SH-SY5Y (cell line): ENCODE results near the gene AHCTF1.

Source experiments
- GATA2 ChIP-seq: IDR thresholded peaks from 2 replicates; pipeline ENCODE4 v1.6.1; 2011; ENCODE audit warnings: mild to moderate bottlenecking, low read depth, low read length
- GATA3 ChIP-seq: IDR thresholded peaks from 2 replicates; pipeline ENCODE4 v1.6.1; 2011; ENCODE audit warnings: low read depth, mild to moderate bottlenecking, low read length, moderate library complexity

AHCTF1 gene

GRCh38 chr1:246824541-246824940, 107.2 kb downstream of the AHCTF1 start:
- no peak for TF ChIP-seq GATA2
- TF ChIP-seq GATA3 = no peak

GRCh38 chr1:246820666-246821065, 111.1 kb downstream of the AHCTF1 start:
- TF ChIP-seq GATA3 (no peak), GATA2 (no peak)

- TF ChIP-seq GATA3 (no peak), GATA2 (no peak)
Measured at GRCh38 chr1:246815693-246816270, 116.0 kb downstream of the AHCTF1 start.

GRCh38 chr1:246814890-246815289, 116.9 kb downstream of the AHCTF1 start:
- TF ChIP-seq GATA3 = no peak
- no peak for TF ChIP-seq GATA2

- TF ChIP-seq GATA2 (no peak), GATA3 (no peak)
Measured at GRCh38 chr1:246811985-246812384, 119.8 kb downstream of the AHCTF1 start.

GRCh38 chr1:246809473-246809872, 122.3 kb downstream of the AHCTF1 start:
- TF ChIP-seq GATA3 = no peak
- TF ChIP-seq GATA2 = no peak

GRCh38 chr1:246805135-246805716, 126.5 kb downstream of the AHCTF1 start:
- TF ChIP-seq GATA2 (no peak), GATA3 (no peak)

GRCh38 chr1:246803883-246804282, 127.9 kb downstream of the AHCTF1 start:
- TF ChIP-seq GATA2 = no peak
- no peak for TF ChIP-seq GATA3

- TF ChIP-seq GATA3 (no peak), GATA2 (no peak)
Measured at GRCh38 chr1:246803373-246803772, 128.4 kb downstream of the AHCTF1 start.

- no peak for TF ChIP-seq GATA3
Measured at GRCh38 chr1:246801241-246802020, 130.3 kb downstream of the AHCTF1 start.

GRCh38 chr1:246800756-246801155, 131.0 kb downstream of the AHCTF1 start:
- no peak for TF ChIP-seq GATA3
- no peak for TF ChIP-seq GATA2

GRCh38 chr1:246800356-246800755, 131.4 kb downstream of the AHCTF1 start:
- TF ChIP-seq GATA2 (no peak), GATA3 (no peak)

- TF ChIP-seq GATA2 = no peak
- no peak for TF ChIP-seq GATA3
Measured at GRCh38 chr1:246798606-246799496, 132.9 kb downstream of the AHCTF1 start.

- peak; percentile 40; the same call in 1 of the 2 replicates for TF ChIP-seq GATA2
- no peak for TF ChIP-seq GATA3
Measured at GRCh38 chr1:246798107-246798506, 133.6 kb downstream of the AHCTF1 start.

GRCh38 chr1:246797597-246797996, 134.2 kb downstream of the AHCTF1 start:
- no peak for TF ChIP-seq GATA2
- no peak for TF ChIP-seq GATA3
